ENCODE data around the gene APPBP2. TPM values are rescaled to one million over a fixed set of nuclear protein-coding genes. Genes with fewer than 3 reads are reported as not detected.
"Not testable (repeated sequence)": the region's sequence is repeated elsewhere in the genome, so short reads cannot be mapped to it uniquely, and the experiment has no call there.

The APPBP2 gene
- total RNA-seq, 2 donors from 2014 or later: 30.7 to 34.7 TPM

GRCh38 chr17:60510031-60510430 lies 16.0 kb downstream of the APPBP2 start:
- DNase-seq: no peak
- no peak for ATAC-seq
- intact Hi-C loops (cut with DNase I, micrococcal nuclease): no loop called here

- DNase-seq: no peak
- no peak for ATAC-seq
- intact Hi-C loops (cut with DNase I, micrococcal nuclease): no loop called here
Measured at GRCh38 chr17:60508384-60508980, 17.6 kb downstream of the APPBP2 start.

- ATAC-seq (no peak), DNase-seq (no peak)
- intact Hi-C loops (cut with DNase I, micrococcal nuclease): no loop called here
Measured at GRCh38 chr17:60506312-60506711, 19.7 kb downstream of the APPBP2 start.

GRCh38 chr17:60502145-60502544 lies 23.9 kb downstream of the APPBP2 start:
- ATAC-seq: no peak
- no peak for DNase-seq
- intact Hi-C loops (cut with DNase I, micrococcal nuclease): no loop called here

GRCh38 chr17:60501589-60501988 lies 24.5 kb downstream of the APPBP2 start:
- intact Hi-C loops (cut with DNase I, micrococcal nuclease): no loop called here
- no peak for ATAC-seq
- DNase-seq: no peak

- no peak for DNase-seq
- ATAC-seq: no peak
- intact Hi-C loops (cut with DNase I, micrococcal nuclease): no loop called here
Measured at GRCh38 chr17:60496041-60496440, 30.0 kb downstream of the APPBP2 start.

- ATAC-seq (no peak), DNase-seq (no peak)
- intact Hi-C loops (cut with DNase I, micrococcal nuclease): no loop called here
Measured at GRCh38 chr17:60495260-60495659, 30.8 kb downstream of the APPBP2 start.

GRCh38 chr17:60493847-60494321 lies 32.2 kb downstream of the APPBP2 start:
- intact Hi-C loops (cut with DNase I, micrococcal nuclease): no loop called here

GRCh38 chr17:60491771-60492170 lies 34.3 kb downstream of the APPBP2 start:
- intact Hi-C loops (cut with DNase I, micrococcal nuclease): no loop called here
- DNase-seq (no peak), ATAC-seq (no peak)

More at GRCh38 chr17:60493847-60494321, 32.2 kb downstream of the APPBP2 start:
- ATAC-seq: no peak
- DNase-seq: no peak

- ATAC-seq; DNase-seq; intact Hi-C loops (cut with DNase I, micrococcal nuclease): not testable (repeated sequence)
Measured at GRCh38 chr17:60490594-60490993, 35.4 kb downstream of the APPBP2 start.

- ATAC-seq (no peak), DNase-seq (no peak)
- intact Hi-C loops (cut with DNase I, micrococcal nuclease): no loop called here
Measured at GRCh38 chr17:60481604-60482003, 44.4 kb downstream of the APPBP2 start.

- no peak for DNase-seq
- intact Hi-C loops (cut with DNase I, micrococcal nuclease): no loop called here
- no peak for ATAC-seq
Measured at GRCh38 chr17:60473788-60474187, 52.3 kb downstream of the APPBP2 start.

- intact Hi-C loops (cut with DNase I, micrococcal nuclease): no loop called here
- ATAC-seq: no peak
- no peak for DNase-seq
Measured at GRCh38 chr17:60472449-60472848, 53.6 kb downstream of the APPBP2 start.

- DNase-seq (no peak), ATAC-seq (no peak)
- intact Hi-C loops (cut with DNase I, micrococcal nuclease): no loop called here
Measured at GRCh38 chr17:60471451-60471850, 54.6 kb downstream of the APPBP2 start.

- ATAC-seq: no peak
- intact Hi-C loops (cut with DNase I, micrococcal nuclease): no loop called here
- DNase-seq: no peak
Measured at GRCh38 chr17:60468371-60468770, 57.7 kb downstream of the APPBP2 start.

GRCh38 chr17:60464343-60464742 lies 61.7 kb downstream of the APPBP2 start:
- ATAC-seq (no peak), DNase-seq (no peak)
- intact Hi-C loops (cut with DNase I, micrococcal nuclease): no loop called here

- intact Hi-C loops (cut with DNase I, micrococcal nuclease): no loop called here
- no peak for DNase-seq
Measured at GRCh38 chr17:60463157-60463835, 62.7 kb downstream of the APPBP2 start.

GRCh38 chr17:60461584-60461983 lies 64.5 kb downstream of the APPBP2 start:
- ATAC-seq: no peak
- intact Hi-C loops (cut with DNase I, micrococcal nuclease): no loop called here
- DNase-seq: no peak

More at GRCh38 chr17:60463157-60463835, 62.7 kb downstream of the APPBP2 start:
- ATAC-seq: no peak

GRCh38 chr17:60457148-60457547 lies 68.9 kb downstream of the APPBP2 start:
- intact Hi-C loops (cut with DNase I, micrococcal nuclease): no loop called here
- no peak for DNase-seq
- ATAC-seq: no peak

- intact Hi-C loops (cut with DNase I, micrococcal nuclease): no loop called here
- DNase-seq: no peak
- ATAC-seq: no peak
Measured at GRCh38 chr17:60455378-60455777, 70.7 kb downstream of the APPBP2 start.

- intact Hi-C loops (cut with DNase I, micrococcal nuclease): no loop called here
- no peak for DNase-seq
- ATAC-seq: no peak
Measured at GRCh38 chr17:60451965-60452364, 74.1 kb downstream of the APPBP2 start.

All from left colon (tissue), 2 donors.